Neural cell (in vitro differentiated cells): ENCODE results near the gene ENDOU.

Experiments
- CTCF ChIP-seq: fragments of 450-650 bp; IDR thresholded peaks from 2 replicates; pipeline ENCODE4 v1.5.1; 2014; ENCODE audit warnings: antibody characterized with exemption, mild to moderate bottlenecking, moderate library complexity; ENCODE audit not compliant: poor library complexity, severe bottlenecking
- TAF1 ChIP-seq: IDR thresholded peaks from 2 replicates; pipeline ENCODE4 v1.6.1; 2012; ENCODE audit warnings: low read depth

- no peak for TF ChIP-seq CTCF
- no peak for TF ChIP-seq TAF1
Measured at GRCh38 chr12:47740606-47741339, 15.5 kb upstream of the ENDOU start.
